IMR-90 (cell line): ENCODE results near the gene RHOBTB1. TPM values are rescaled to one million over a fixed set of nuclear protein-coding genes. Genes with fewer than 3 reads are reported as not detected.

Experiments
- ATAC-seq: fragments of 200-7000 bp; cut with Tn5 transposase; 2 replicates; pipeline ENCODE4 v1.9.1; 2020; ENCODE audit warnings: low read depth, mild to moderate bottlenecking, moderate library complexity
- BruUV-seq: library from RNA; stranded (reverse); fragments of 400-500 nt; replicated peaks from 2 replicates; lab custom pipeline; 2021; lab: Mats Ljungman, UMichigan
- CTCF ChIA-PET: fragments of 300-600 bp; formaldehyde crosslinking; extraction: SDS; loops from one replicate; lab custom pipeline; 2021; ENCODE audit warnings: antibody characterized with exemption; lab: Yijun Ruan, JAX
- POLR2A ChIA-PET: fragments of 300-600 bp; sonication (Branson Sonifier 250); formaldehyde crosslinking; loops from one replicate; lab custom pipeline; 2022; ENCODE audit warnings: antibody characterized with exemption; ENCODE audit not compliant: unreplicated experiment; lab: Charles Lee
- DNase-seq: peaks from one replicate; pipeline ENCODE4 v3.0.0; 2013
- H2AFZ ChIP-seq: replicated peaks from 2 replicates; pipeline ENCODE3; 2013; ENCODE audit warnings: low read length, mild to moderate bottlenecking; ENCODE audit not compliant: poor library complexity
- H2AK5ac ChIP-seq: 2 replicates; pipeline ENCODE4 v1.6.1; 2013; ENCODE audit warnings: low read depth, low read length, inconsistent platforms
- H2AK9ac ChIP-seq: replicated peaks from 2 replicates; pipeline ENCODE3; 2013; ENCODE audit warnings: mild to moderate bottlenecking, low read depth, low read length, moderate library complexity; ENCODE audit not compliant: poor library complexity
- H2BK120ac ChIP-seq: 2 replicates; pipeline ENCODE4 v1.6.1; 2013; ENCODE audit warnings: low read depth, low read length, inconsistent platforms
- H2BK15ac ChIP-seq: 3 replicates; pipeline ENCODE4 v1.6.1; 2013; ENCODE audit warnings: low read depth, low read length, inconsistent platforms
- H2BK20ac ChIP-seq: 2 replicates; pipeline ENCODE4 v1.6.1; 2013; ENCODE audit warnings: low read depth, mild to moderate bottlenecking, inconsistent platforms, low read length, moderate library complexity
- H2BK5ac ChIP-seq: 2 replicates; pipeline ENCODE4 v1.6.1; 2013; ENCODE audit warnings: mild to moderate bottlenecking, low read depth, low read length, inconsistent platforms; ENCODE audit not compliant: poor library complexity, severe bottlenecking
- H3K14ac ChIP-seq: replicated peaks from 2 replicates; pipeline ENCODE4 v1.6.1; 2013; ENCODE audit warnings: low read depth, low read length, inconsistent platforms
- H3K18ac ChIP-seq: 2 replicates; pipeline ENCODE4 v1.6.1; 2013; ENCODE audit warnings: low read depth, low read length, control low read depth
- H3K23ac ChIP-seq: 2 replicates; pipeline ENCODE4 v1.6.1; 2013; ENCODE audit warnings: low read depth, low read length, inconsistent platforms
- H3K27ac ChIP-seq: 2 replicates; pipeline ENCODE4 v1.5.1; 2013; ENCODE audit warnings: mild to moderate bottlenecking, control low read depth, low read length; ENCODE audit not compliant: insufficient read depth
- H3K27me3 ChIP-seq: 2 replicates; pipeline ENCODE4 v1.6.1; 2013; ENCODE audit warnings: low read length; ENCODE audit not compliant: control insufficient read depth, insufficient read depth
- H3K36me3 ChIP-seq: 2 replicates; pipeline ENCODE4 v1.6.1; 2013; ENCODE audit warnings: low read length, mixed read lengths; ENCODE audit not compliant: control insufficient read depth, insufficient read depth
- H3K4ac ChIP-seq: 2 replicates; pipeline ENCODE4 v1.6.1; 2013; ENCODE audit warnings: low read depth, low read length, inconsistent platforms
- H3K4me1 ChIP-seq: 2 replicates; pipeline ENCODE4 v1.6.1; 2013; ENCODE audit warnings: low read length, mixed read lengths; ENCODE audit not compliant: control insufficient read depth, insufficient read depth
- H3K4me2 ChIP-seq: 2 replicates; pipeline ENCODE4 v1.6.1; 2013; ENCODE audit warnings: low read depth, mild to moderate bottlenecking, control low read depth, low read length, moderate library complexity
- H3K4me3 ChIP-seq: 2 replicates; pipeline ENCODE4 v1.5.1; 2013; ENCODE audit warnings: low read depth, mild to moderate bottlenecking, control low read depth, low read length, moderate library complexity; ENCODE audit not compliant: insufficient read depth
- H3K56ac ChIP-seq: 2 replicates; pipeline ENCODE4 v1.6.1; 2013; ENCODE audit warnings: low read length, inconsistent platforms; ENCODE audit not compliant: insufficient read depth; ENCODE audit errors: extremely low read depth
- H3K79me1 ChIP-seq, 2 experiments: 2 replicates each; pipeline ENCODE4 v1.6.1; 2013; ENCODE audit warnings: low read length in 2 of 2, inconsistent platforms in 1 of 2, low read depth in 1 of 2
- H3K9ac ChIP-seq: 2 replicates; pipeline ENCODE4 v1.6.1; 2013; ENCODE audit warnings: low read depth, low read length, control low read depth
- H3K9me1 ChIP-seq: 2 replicates; pipeline ENCODE4 v1.6.1; 2013; ENCODE audit warnings: low read length, inconsistent platforms; ENCODE audit not compliant: insufficient read depth
- H3K9me3 ChIP-seq: 2 replicates; pipeline ENCODE4 v1.6.1; 2013; ENCODE audit warnings: low read length; ENCODE audit not compliant: control insufficient read depth, insufficient read depth
- H4K20me1 ChIP-seq: 2 replicates; pipeline ENCODE4 v1.6.1; 2013; ENCODE audit warnings: low read length, inconsistent platforms; ENCODE audit not compliant: insufficient read depth
- H4K5ac ChIP-seq: 2 replicates; pipeline ENCODE4 v1.6.1; 2013; ENCODE audit warnings: mild to moderate bottlenecking, low read depth, low read length, control low read depth
- H4K8ac ChIP-seq, 2 experiments: 2 replicates each; pipeline ENCODE4 v1.6.1; 2013; ENCODE audit warnings: low read depth in 2 of 2, low read length in 2 of 2, control low read depth in 1 of 2, inconsistent platforms in 1 of 2
- H4K91ac ChIP-seq: 2 replicates; pipeline ENCODE4 v1.6.1; 2013; ENCODE audit warnings: low read depth, low read length, inconsistent platforms; ENCODE audit not compliant: insufficient read depth
- CEBPB ChIP-seq: IDR thresholded peaks from 2 replicates; pipeline ENCODE4 v1.6.1; 2012; ENCODE audit warnings: low read depth, low read length, improper control_type of control experiment
- CHD1 ChIP-seq: IDR thresholded peaks from 2 replicates; pipeline ENCODE4 v1.6.1; 2012; ENCODE audit warnings: low read depth, low read length, improper control_type of control experiment
- MAZ ChIP-seq: IDR thresholded peaks from 2 replicates; pipeline ENCODE4 v1.6.1; 2012; ENCODE audit warnings: low read depth, mild to moderate bottlenecking, low read length, improper control_type of control experiment, moderate library complexity, borderline replicate concordance
- MXI1 ChIP-seq: IDR thresholded peaks from 2 replicates; pipeline ENCODE4 v1.6.1; 2012; ENCODE audit warnings: low read depth, mild to moderate bottlenecking, low read length, moderate library complexity, borderline replicate concordance
- RCOR1 ChIP-seq: IDR thresholded peaks from 2 replicates; pipeline ENCODE4 v1.6.1; 2012; ENCODE audit warnings: mild to moderate bottlenecking, low read length, improper control_type of control experiment; ENCODE audit not compliant: insufficient replicate concordance
- RFX5 ChIP-seq: IDR thresholded peaks from 2 replicates; pipeline ENCODE4 v1.8.0; 2012; ENCODE audit warnings: low read depth, mild to moderate bottlenecking, low read length, moderate library complexity
- USF2 ChIP-seq: fragments of 150-350 bp; IDR thresholded peaks from 2 replicates; pipeline ENCODE4 v1.6.1; 2017; ENCODE audit warnings: mild to moderate bottlenecking, antibody characterized with exemption, low read length, low read depth
- WGBS, 2 experiments: methylation state at CpG; one replicate each; pipeline versions ENCODE4 v1.1.5 to v1.1.7; 2013; ENCODE audit warnings: missing lambda C conversion rate in 2 of 2; ENCODE audit not compliant: insufficient read length in 1 of 2; ENCODE audit errors: extremely low coverage in 2 of 2; 5-methylcytosine and 5-hydroxymethylcytosine counted together
- dilution Hi-C: fragments of 300-500 bp; cut with HindIII; formaldehyde crosslinking; loops from one replicate; pipeline ENCODE4 v1.14.3; 2018; ENCODE audit warnings: low sequenced_read_pairs; ENCODE audit not compliant: unreplicated experiment
- in situ Hi-C: fragments of 300-500 bp; cut with MboI; formaldehyde crosslinking; loops from 3 replicates; pipeline ENCODE4 v1.14.3; 2019; ENCODE audit warnings: low sequenced_read_pairs, inconsistent platforms, mixed read lengths
- intact Hi-C: fragments of 100-400 bp; cut with micrococcal nuclease; formaldehyde crosslinking; loops from 2 replicates; pipeline ENCODE4 v1.10.0; 2022
- polyA plus RNA-seq, 3 experiments: library from polyadenylated mRNA; depleted of rRNA; stranded (reverse); fragments of >200 nt; gene quantifications; 2 replicates each; pipeline ENCODE4 v1.2.3, GENCODE V29; 2012; ENCODE audit warnings: low replicate concordance in 1 of 3
- total RNA-seq: library from RNA; depleted of rRNA; stranded (reverse); fragments of >200 nt; gene quantifications from 2 replicates; pipeline ENCODE4 v1.2.3, GENCODE V29; 2012

The RHOBTB1 gene
- total and polyA plus RNA-seq, 2 of the 4 experiments (the other 2 are of a cell fraction): 8.9 to 15.2 TPM

DNA sequence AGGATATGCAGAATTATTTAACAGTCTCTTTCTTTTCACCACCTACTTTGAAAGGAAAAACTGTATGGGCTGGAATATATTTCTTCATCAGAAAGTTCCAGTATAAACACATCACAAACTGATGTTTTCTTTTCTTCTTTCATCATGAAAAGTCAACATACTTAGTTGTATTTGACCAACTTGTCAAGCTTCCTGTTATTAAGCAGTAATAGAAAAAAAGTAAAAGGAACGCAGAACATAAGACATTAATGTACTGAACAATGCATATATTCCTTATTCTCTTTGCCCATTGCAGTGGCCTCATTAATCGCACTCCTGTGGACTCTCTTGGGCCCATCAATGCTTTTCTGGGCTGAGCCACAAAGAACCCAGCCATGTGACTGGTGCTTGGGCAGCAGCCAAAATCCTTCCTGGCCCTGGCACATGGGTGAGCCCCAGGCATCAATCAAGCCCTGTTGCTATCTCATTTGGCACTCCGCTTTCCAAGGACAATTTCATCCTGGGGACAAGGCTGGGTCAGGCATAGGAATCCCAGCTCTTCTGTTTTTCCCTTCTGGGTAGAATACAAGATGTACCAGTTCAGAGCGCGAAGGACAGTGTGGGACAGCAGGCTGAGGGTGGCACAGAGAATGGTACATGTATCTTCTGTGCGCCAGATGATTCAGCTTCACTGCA, 42.3 kb downstream of the RHOBTB1 start:
- no peak overlapping the region for H3K9ac ChIP-seq
- H3K4ac ChIP-seq: no peak overlapping the region
- ATAC-seq: no peak
- H2AK5ac ChIP-seq: no peak overlapping the region
- H3K4me3 ChIP-seq: no peak overlapping the region
- no peak overlapping the region for H3K14ac ChIP-seq
- ChIA-PET POLR2A (no interaction called here), CTCF (no interaction called here)
- H3K9me3 ChIP-seq: no peaks in the 10 kb centered on the region
- no peak overlapping the region for H4K5ac ChIP-seq
- WGBS, 2 experiments: 100% methylated on average over 1 of the region's 6 CpGs; no CpG with 5 or more reads in 1 of the 2 experiments
- dilution Hi-C loops (no loop called here), intact Hi-C loops (no loop called here), in situ Hi-C loops (no loop called here)
- no peak overlapping the region for H2BK120ac ChIP-seq
- H3K18ac ChIP-seq: no peak overlapping the region
- H4K20me1 ChIP-seq: no peaks in the 10 kb centered on the region
- DNase-seq: no peak
- no peaks in the 10 kb centered on the region for H3K27me3 ChIP-seq
- H3K4me1 ChIP-seq: peaks cover 5% of the 10 kb centered on the region
- no TSS peak for BruUV-seq
- H3K56ac ChIP-seq: no peak overlapping the region
- peaks cover 4% of the 10 kb centered on the region; the same call in 1 of the 2 replicates for H3K9me1 ChIP-seq
- no peak overlapping the region for H3K27ac ChIP-seq
- no peak overlapping the region for H4K8ac ChIP-seq
- no peak for TF ChIP-seq USF2
- no peak for TF ChIP-seq RCOR1
- TF ChIP-seq MAZ: no peak
- no peak for TF ChIP-seq MXI1
- no peak for TF ChIP-seq RFX5
- TF ChIP-seq CEBPB: no peak
- no peak for TF ChIP-seq CHD1
- H3K79me1 ChIP-seq: peaks cover 5 to 6% of the 10 kb centered on the region in 2 experiments; a peak in 2 of 4 replicates
- no peak overlapping the region for H2BK20ac ChIP-seq
- H2AFZ ChIP-seq: no peak overlapping the region
- no peak overlapping the region for H2BK15ac ChIP-seq
- H3K4me2 ChIP-seq: no peak overlapping the region
- no peak overlapping the region for H3K23ac ChIP-seq
- H4K91ac ChIP-seq: no peak overlapping the region
- no peak overlapping the region for H2AK9ac ChIP-seq
- no peak overlapping the region for H2BK5ac ChIP-seq
- peaks cover 7% of the 10 kb centered on the region for H3K36me3 ChIP-seq
